Adrenal gland (tissue), 12 donors: ENCODE measurements around the gene ZNF624. TPM values are rescaled to one million over a fixed set of nuclear protein-coding genes. Genes with fewer than 3 reads are reported as not detected.
A peak's percentile ranks its signal among the peaks of the same experiment; 100 is the strongest.
"Not testable (repeated sequence)": the region's sequence is repeated elsewhere in the genome, so short reads cannot be mapped to it uniquely, and the experiment has no call there.

ENCODE experiments used
- DNase-seq, 7 donors: peaks; one replicate each; pipeline ENCODE4 v3.0.0-alpha.2; 2019 to 2020
- H3K27ac ChIP-seq, 5 donors: fragments of 200-600 bp; sonication (generic) in 4 of 5; 1 replicate in 3 of 5; 2 replicates in 2 of 5; pipeline versions ENCODE4 v1.5.1 to v1.8.0; 2016 to 2020; ENCODE audit warnings: mild to moderate bottlenecking in 1 of 5
- H3K27me3 ChIP-seq: fragments of 200-600 bp; 2 replicates; pipeline ENCODE4 v1.8.0; 2021
- H3K36me3 ChIP-seq, 2 donors: fragments of 200-600 bp; replicated peaks in 1 of 2; 1 replicate in 1 of 2; 2 replicates in 1 of 2; pipeline versions ENCODE4 v1.5.1 to v1.8.0; 2018 to 2022
- H3K4me1 ChIP-seq, 2 donors: fragments of 200-600 bp; replicated peaks in 1 of 2; 1 replicate in 1 of 2; 2 replicates in 1 of 2; pipeline versions ENCODE4 v1.5.1 to v1.8.0; 2018 to 2021
- H3K4me3 ChIP-seq, 4 donors: fragments of 200-600 bp; sonication (generic) in 3 of 4; one replicate each; pipeline ENCODE4 v1.5.1; 2016 to 2018
- H3K9me3 ChIP-seq, 3 donors: fragments of 200-600 bp; sonication (generic) in 1 of 3; replicated peaks in 1 of 3; 1 replicate in 2 of 3; 2 replicates in 1 of 3; pipeline versions ENCODE4 v1.5.1 to v1.8.0; 2016 to 2021
- POLR2A ChIP-seq, 2 donors: fragments of 450-650 bp; IDR thresholded peaks; one replicate each; pipeline ENCODE4 v1.6.1; 2017; ENCODE audit warnings: antibody characterized with exemption in 2 of 2, mild to moderate bottlenecking in 2 of 2, moderate library complexity in 1 of 2
- WGBS, 4 donors: extraction: QIAGEN DNeasy Blood & Tissue Kit in 2 of 4; methylation state at CpG; one replicate each; pipeline versions ENCODE4 v1.1.5 to v1.1.7; 2013 to 2017; 5-methylcytosine and 5-hydroxymethylcytosine counted together
- intact Hi-C, 2 donors: fragments of 100-400 bp; cut with DNase I; formaldehyde crosslinking; loops; one replicate each; pipeline versions ENCODE4 v1.14.1 to v1.15.0; 2022 to 2023
- polyA plus RNA-seq, 3 donors: library from polyadenylated mRNA; stranded (reverse); fragments of 200-250 nt in 2 of 3; fragments of 350-450 nt in 1 of 3; fragmentation: Illumina TruSeq in 1 of 3; extraction: RNeasy Lipid Tissue Mini Kit (QIAGEN cat#74804) in 1 of 3; gene quantifications; one replicate each; pipeline ENCODE4 v1.2.3, GENCODE V29; 2013 to 2014
- total RNA-seq, 9 donors: library from RNA; depleted of rRNA in 4 of 9; stranded (reverse); fragments of >200 nt in 4 of 9; fragments of 120-200 nt in 1 of 9; fragmentation: NEBNext Ultra II Directional in 1 of 9; extraction: Animal tissue kit (Norgen Biotek cat#: 25700) in 1 of 9; gene quantifications; one replicate each; pipeline versions ENCODE4 v1.1.0 to v1.2.4, GENCODE V29; 2013 to 2023
- TF ChIP-seq, protein P1 (sequence below), 6 experiments: fragments of 450-650 bp in 4 of 6; fragments of 200-600 bp in 2 of 6; sonication (generic) in 1 of 6; IDR thresholded peaks; 1 replicate in 5 of 6; 2 replicates in 1 of 6; pipeline versions ENCODE4 v1.5.1 to v1.8.0; 2016 to 2021; ENCODE audit warnings: antibody characterized with exemption in 6 of 6, mild to moderate bottlenecking in 2 of 6, moderate library complexity in 1 of 6
- donor health status: healthy with polysubstance abuse.
- donor health status: Bipolar disorder and iron deficiency.
- donor health status: DM: yes; HTN: yes; CAD: no.
- donor health status: DM: no; HTN: no; CAD: no.
- donor health status: DM: no; HTN: no; CAD: no.
- donor health status: DM: yes; HTN: yes; CAD: no.

The ZNF624 gene
- total and polyA plus RNA-seq, 12 donors: 0.88 to 10.9 (median 3.6) TPM

DNA sequence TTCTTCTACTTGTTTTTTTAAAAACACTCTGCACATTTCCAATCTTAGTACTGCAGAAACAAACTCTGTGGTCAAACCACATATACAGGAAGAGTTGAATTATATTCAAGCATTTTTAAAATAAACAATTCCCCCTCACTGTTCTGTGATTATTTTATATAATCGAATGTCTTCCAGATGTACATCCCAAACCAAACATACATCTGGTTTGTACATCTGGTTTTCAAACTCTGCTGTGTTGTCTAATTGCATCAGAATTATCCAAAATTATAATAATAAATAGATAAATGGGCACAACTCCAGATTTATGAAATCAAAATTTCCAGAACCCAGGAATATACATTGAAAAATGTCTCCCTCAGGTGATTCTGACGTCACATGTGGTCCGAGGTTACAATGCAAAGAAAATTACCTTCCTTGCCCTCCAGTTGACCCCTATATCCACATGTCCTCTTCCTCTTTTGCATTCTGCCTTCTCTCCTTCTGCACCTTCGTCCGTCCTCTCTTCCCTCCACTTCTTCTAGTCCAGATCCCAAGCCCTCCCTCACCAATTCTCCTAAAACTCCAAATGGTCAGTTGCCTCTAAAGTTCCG lies 23.1 kb upstream of the ZNF624 start:
- intact Hi-C loops: no loop called here
- no peak overlapping the region for H3K27ac ChIP-seq
- DNase-seq: no peak
- H3K4me3 ChIP-seq: no peak overlapping the region
- TF ChIP-seq, protein P1, sequence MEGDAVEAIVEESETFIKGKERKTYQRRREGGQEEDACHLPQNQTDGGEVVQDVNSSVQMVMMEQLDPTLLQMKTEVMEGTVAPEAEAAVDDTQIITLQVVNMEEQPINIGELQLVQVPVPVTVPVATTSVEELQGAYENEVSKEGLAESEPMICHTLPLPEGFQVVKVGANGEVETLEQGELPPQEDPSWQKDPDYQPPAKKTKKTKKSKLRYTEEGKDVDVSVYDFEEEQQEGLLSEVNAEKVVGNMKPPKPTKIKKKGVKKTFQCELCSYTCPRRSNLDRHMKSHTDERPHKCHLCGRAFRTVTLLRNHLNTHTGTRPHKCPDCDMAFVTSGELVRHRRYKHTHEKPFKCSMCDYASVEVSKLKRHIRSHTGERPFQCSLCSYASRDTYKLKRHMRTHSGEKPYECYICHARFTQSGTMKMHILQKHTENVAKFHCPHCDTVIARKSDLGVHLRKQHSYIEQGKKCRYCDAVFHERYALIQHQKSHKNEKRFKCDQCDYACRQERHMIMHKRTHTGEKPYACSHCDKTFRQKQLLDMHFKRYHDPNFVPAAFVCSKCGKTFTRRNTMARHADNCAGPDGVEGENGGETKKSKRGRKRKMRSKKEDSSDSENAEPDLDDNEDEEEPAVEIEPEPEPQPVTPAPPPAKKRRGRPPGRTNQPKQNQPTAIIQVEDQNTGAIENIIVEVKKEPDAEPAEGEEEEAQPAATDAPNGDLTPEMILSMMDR (IDR thresholded peaks at IDR 0.05): no peak
- no peak for TF ChIP-seq POLR2A (IDR thresholded peaks at IDR 0.05)
- H3K4me1 ChIP-seq: no peaks in the 10 kb centered on the region
- no peaks in the 10 kb centered on the region for H3K9me3 ChIP-seq
- WGBS, 4 donors: 73 to 87% (median 77%) methylated on average over 6 of the region's 6 CpGs
- no peaks in the 10 kb centered on the region for H3K36me3 ChIP-seq
- H3K27me3 ChIP-seq: no peaks in the 10 kb centered on the region

DNA sequence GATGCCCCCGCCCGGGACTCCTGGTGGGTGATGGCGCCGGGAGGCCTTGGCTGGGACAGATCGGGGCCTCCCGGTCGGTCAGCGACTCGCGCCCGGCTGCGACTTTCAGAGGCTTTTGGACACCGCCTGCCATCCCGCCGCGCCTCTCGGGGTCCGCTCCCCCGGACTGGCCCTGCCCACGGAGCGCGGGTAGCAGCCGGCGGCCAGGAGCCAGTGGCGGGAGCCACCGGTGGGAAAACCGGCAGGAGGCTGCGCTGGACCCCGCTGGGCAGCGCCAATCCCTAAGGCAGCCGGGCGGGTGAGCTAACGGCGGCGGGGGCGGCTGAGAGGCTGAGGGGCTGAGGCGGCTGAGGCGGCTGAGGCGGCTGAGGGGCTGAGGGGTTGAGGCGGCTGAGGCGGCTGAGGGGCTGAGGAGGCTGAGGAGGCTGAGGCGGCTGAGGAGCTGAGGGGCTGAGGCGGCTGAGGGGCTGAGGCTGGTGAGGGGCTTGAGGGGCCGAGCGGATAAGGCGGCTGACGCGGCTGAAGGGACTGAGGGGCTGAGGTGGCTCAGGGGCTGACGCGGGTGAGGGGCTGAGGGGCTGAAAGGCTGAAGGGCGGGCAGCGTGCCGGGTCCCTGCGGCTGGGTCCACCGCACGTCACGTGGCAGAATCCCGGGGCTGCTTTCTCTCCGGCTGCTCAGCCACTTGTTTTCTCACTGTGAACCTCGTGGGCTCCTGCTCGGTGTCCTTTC lies 13.4 kb upstream of the ZNF624 start:
- H3K9me3 ChIP-seq, H3K4me1 ChIP-seq, intact Hi-C loops, H3K27ac ChIP-seq, H3K36me3 ChIP-seq: not testable (repeated sequence)
- H3K27me3 ChIP-seq: peaks cover 16% of the 10 kb centered on the region
- WGBS, 4 donors: 0 to 8% (median 2%) methylated on average over 1 to 61 of the region's 61 CpGs
- peak overlapping the region in 2 of 4 donors; percentile 22 to 57 for H3K4me3 ChIP-seq
- DNase-seq: peak in 3 of 7 donors; percentile 14 to 26 (median 23)

DNA sequence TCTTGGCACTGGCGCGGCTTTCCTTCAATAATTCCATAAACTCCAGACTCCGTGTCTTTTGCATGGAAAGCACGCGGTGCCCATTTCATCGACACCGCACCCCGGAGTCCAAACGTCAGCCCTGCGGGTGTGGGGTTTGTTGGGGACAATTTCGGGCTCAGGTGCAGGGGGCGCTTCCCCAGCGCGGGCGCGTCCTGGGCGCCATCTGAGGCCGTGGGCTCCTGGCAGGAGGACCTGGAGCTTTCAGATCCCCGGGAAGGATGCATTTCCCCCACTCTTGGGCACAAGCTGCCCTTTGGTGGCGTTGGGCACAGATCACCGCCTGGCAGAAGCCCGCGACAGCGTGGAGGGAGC lies 12.9 kb upstream of the ZNF624 start:
- H3K36me3 ChIP-seq, DNase-seq, intact Hi-C loops, H3K4me1 ChIP-seq, H3K9me3 ChIP-seq, H3K27ac ChIP-seq: not testable (repeated sequence)
- Histone ChIP-seq H3K27me3 (peaks cover 17% of the 10 kb centered on the region), H3K4me3 (peak overlapping the region in 1 of 4 donors; percentile 57)
- WGBS, 4 donors: 50 to 52% methylated on average over 24 of the region's 24 CpGs; no CpG with 5 or more reads in 2 of the 4 donors

DNA sequence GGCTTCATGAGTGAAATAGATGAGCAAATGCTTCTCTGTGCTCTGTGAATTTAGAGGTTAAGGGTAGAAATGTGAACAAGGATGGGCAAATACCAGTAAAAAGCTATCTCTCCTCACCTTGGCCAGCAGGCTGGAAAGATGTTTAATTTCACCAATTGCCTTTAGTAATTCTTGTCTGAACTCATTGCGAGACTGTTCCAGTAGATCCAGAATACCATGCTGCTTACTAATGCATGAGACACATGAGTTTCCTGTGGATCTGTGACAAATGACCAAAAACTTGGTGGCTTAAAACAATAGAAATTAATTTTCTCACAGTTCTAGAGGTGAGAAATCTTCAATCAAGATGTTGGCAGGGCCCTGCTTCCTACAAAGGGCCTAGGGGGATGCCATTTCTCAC lies 9.3 kb upstream of the ZNF624 start:
- peaks cover 4% of the 10 kb centered on the region for H3K27me3 ChIP-seq
- 86 to 95% (median 91%) methylated on average over 1 of the region's 1 CpG for WGBS, 4 donors
- no peak for DNase-seq
- H3K9me3 ChIP-seq: no peaks in the 10 kb centered on the region
- no peak for TF ChIP-seq POLR2A (IDR thresholded peaks at IDR 0.05)
- TF ChIP-seq, protein P1 (IDR thresholded peaks at IDR 0.05): no peak
- intact Hi-C loops: no loop called here
- no peak overlapping the region for H3K4me3 ChIP-seq
- no peak overlapping the region for H3K27ac ChIP-seq
- no peaks in the 10 kb centered on the region for H3K4me1 ChIP-seq
- H3K36me3 ChIP-seq: no peaks in the 10 kb centered on the region

DNA sequence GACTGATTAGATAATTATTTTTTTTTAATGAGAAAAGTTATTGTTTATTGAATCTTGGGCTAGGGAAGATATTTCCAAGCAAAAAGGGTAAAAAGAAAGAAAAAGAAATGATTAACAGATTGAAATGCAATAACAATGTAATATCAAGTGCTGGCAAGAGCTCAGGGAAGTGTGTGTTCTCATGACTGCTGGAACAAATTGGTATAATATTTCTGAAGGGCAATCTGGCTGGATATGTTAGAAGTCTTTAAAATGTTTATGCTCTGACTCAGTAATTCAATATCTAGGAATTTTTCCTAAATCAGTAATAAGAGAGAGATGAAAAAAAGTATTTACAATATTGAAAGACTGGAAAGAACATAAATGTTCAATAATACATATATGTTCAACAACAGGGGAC lies 7.6 kb upstream of the ZNF624 start:
- H3K27ac ChIP-seq: no peak overlapping the region
- no peaks in the 10 kb centered on the region for H3K36me3 ChIP-seq
- no peaks in the 10 kb centered on the region for H3K4me1 ChIP-seq
- H3K27me3 ChIP-seq: peaks cover 4% of the 10 kb centered on the region
- no peak for DNase-seq
- no peak overlapping the region for H3K4me3 ChIP-seq
- no peaks in the 10 kb centered on the region for H3K9me3 ChIP-seq
- intact Hi-C loops: no loop called here
- TF ChIP-seq, protein P1 (IDR thresholded peaks at IDR 0.05): no peak
- TF ChIP-seq POLR2A (IDR thresholded peaks at IDR 0.05): no peak
